Hepatocyte (in vitro differentiated cells): Measurements from ENCODE around the gene SURF2.

Experiments used
- CTCF ChIP-seq: fragments of 200-600 bp; sonication (generic); IDR thresholded peaks from 2 replicates; pipeline ENCODE4 v1.5.1; 2016; ENCODE audit warnings: antibody characterized with exemption, mild to moderate bottlenecking; ENCODE audit not compliant: poor library complexity
- EZH2 ChIP-seq: fragments of 200-600 bp; sonication (generic); IDR thresholded peaks from 2 replicates; pipeline ENCODE4 v1.6.1; 2016; ENCODE audit warnings: antibody characterized with exemption, mild to moderate bottlenecking, borderline replicate concordance
- EZH2phosphoT487 ChIP-seq: fragments of 200-600 bp; sonication (generic); IDR thresholded peaks from one replicate; pipeline ENCODE4 v1.6.1; 2018; ENCODE audit warnings: antibody characterized with exemption, mild to moderate bottlenecking, low read depth, moderate library complexity; ENCODE audit not compliant: unreplicated experiment, severe bottlenecking

GRCh38 chr9:133406480-133407307, 50.3 kb downstream of the SURF2 start:
- TF ChIP-seq EZH2 (no peak), CTCF (peak; percentile 88), EZH2phosphoT487 (no peak)
